K562 (cell line): ENCODE results near the gene OR2W3. TPM values are rescaled to one million over a fixed set of nuclear protein-coding genes. Genes with fewer than 3 reads are reported as not detected.

ENCODE experiments used
- BRF2 ChIP-seq: IDR thresholded peaks from 3 replicates; pipeline ENCODE4 v1.6.1; 2011; ENCODE audit warnings: borderline replicate concordance, mild to moderate bottlenecking; ENCODE audit not compliant: insufficient read length, insufficient read depth
- ETV5 ChIP-seq: sonication (generic); formaldehyde crosslinking; IDR thresholded peaks from 2 replicates; pipeline ENCODE4 v1.4.0; 2020; ENCODE audit warnings: low read depth, mild to moderate bottlenecking, missing genetic modification reagents
- GABPB2 ChIP-seq: fragments of 250-450 bp; sonication (Bioruptor Pico); conservative IDR thresholded peaks from 2 replicates; pipeline ENCODE4 v1.5.1; 2021; ENCODE audit warnings: mild to moderate bottlenecking
- GATAD2A ChIP-seq: fragments of 450-650 bp; IDR thresholded peaks from 2 replicates; pipeline ENCODE4 v1.6.1; 2017
- KHSRP ChIP-seq: fragments of 450-650 bp; IDR thresholded peaks from 2 replicates; pipeline ENCODE4 v1.6.1; 2017
- MED1 ChIP-seq: sonication (generic); formaldehyde crosslinking; IDR thresholded peaks from 2 replicates; pipeline ENCODE4 v1.8.1; 2023; ENCODE audit warnings: missing genetic modification reagents, borderline replicate concordance
- MTF1 ChIP-seq: fragments of 250-450 bp; sonication (Bioruptor Pico); IDR thresholded peaks from 2 replicates; pipeline ENCODE4 v1.9.0; 2021; ENCODE audit warnings: moderate library complexity, mild to moderate bottlenecking, inconsistent platforms, borderline replicate concordance
- NFRKB ChIP-seq: fragments of 450-650 bp; IDR thresholded peaks from 2 replicates; pipeline ENCODE4 v1.6.1; 2016; ENCODE audit warnings: low read depth
- NFXL1 ChIP-seq: fragments of 450-650 bp; formaldehyde crosslinking; IDR thresholded peaks from 2 replicates; pipeline ENCODE4 v1.4.0; 2021; ENCODE audit warnings: mild to moderate bottlenecking
- PHF8 ChIP-seq: fragments of 200-600 bp; sonication (generic); IDR thresholded peaks from 2 replicates; pipeline ENCODE4 v1.6.1; 2012; ENCODE audit warnings: mixed run types, mild to moderate bottlenecking, inconsistent platforms, low read length, moderate library complexity, borderline replicate concordance
- RFX5 ChIP-seq: IDR thresholded peaks from 2 replicates; pipeline ENCODE4 v1.6.1; 2011; ENCODE audit warnings: low read depth, mild to moderate bottlenecking, improper control_type of control experiment, low read length
- SUPT5H ChIP-seq: fragments of 450-650 bp; IDR thresholded peaks from 2 replicates; pipeline ENCODE4 v1.6.1; 2016
- TBP ChIP-seq: optimal IDR thresholded peaks from 2 replicates; pipeline ENCODE3; 2011; ENCODE audit warnings: low read depth, low read length, improper control_type of control experiment
- TCF3 ChIP-seq: sonication (generic); formaldehyde crosslinking; IDR thresholded peaks from 2 replicates; pipeline ENCODE4 v1.4.0; 2020; ENCODE audit warnings: mild to moderate bottlenecking, missing genetic modification reagents
- TFE3 ChIP-seq: fragments of 450-650 bp; formaldehyde crosslinking; IDR thresholded peaks from 2 replicates; pipeline ENCODE4 v1.4.0; 2020; ENCODE audit warnings: mild to moderate bottlenecking, mixed read lengths
- ZBTB1 ChIP-seq: sonication (generic); formaldehyde crosslinking; IDR thresholded peaks from 2 replicates; pipeline ENCODE4 v1.8.1; 2023; ENCODE audit warnings: missing genetic modification reagents, low read depth, mild to moderate bottlenecking, borderline replicate concordance
- ZC3H8 ChIP-seq: fragments of 450-650 bp; IDR thresholded peaks from 2 replicates; pipeline ENCODE4 v1.6.1; 2017
- ZNF121 ChIP-seq: sonication (generic); formaldehyde crosslinking; conservative IDR thresholded peaks from 2 replicates; pipeline ENCODE4 v1.8.0; 2022; ENCODE audit warnings: missing genetic modification reagents
- ZNF134 ChIP-seq: fragments of 250-450 bp; sonication (Bioruptor Pico); conservative IDR thresholded peaks from 2 replicates; pipeline ENCODE4 v1.4.0; 2020
- ZNF282 ChIP-seq: sonication (generic); formaldehyde crosslinking; IDR thresholded peaks from 2 replicates; pipeline ENCODE4 v1.8.1; 2023; ENCODE audit warnings: missing genetic modification reagents
- ZSCAN29 ChIP-seq: fragments of 450-650 bp; IDR thresholded peaks from 2 replicates; pipeline ENCODE4 v1.6.1; 2017
- polyA plus RNA-seq, 8 experiments: library from polyadenylated mRNA; depleted of rRNA in 4 of 8; stranded (reverse) in 5 of 8; unstranded in 3 of 8; fragments of >200 nt; fragmentation: Nextera tagmentation in 2 of 8; fragmentation: Illumina TruSeq in 1 of 8; extraction: Ambion mirVana in 2 of 8; extraction: Trizol in 1 of 8; gene quantifications; 2 replicates each; pipeline versions ENCODE4 v1.2.1 to v1.2.3, GENCODE V29; 2011 to 2014; ENCODE audit warnings: inconsistent platforms in 1 of 8, missing spikeins in 1 of 8
- total RNA-seq, 7 experiments: library from RNA; depleted of rRNA in 6 of 7; stranded (reverse); fragments of >200 nt in 6 of 7; fragmentation: Illumina TruSeq in 2 of 7; extraction: Trizol in 2 of 7; gene quantifications; 2 replicates each; pipeline versions ENCODE4 v1.2.1 to v1.2.3, GENCODE V29; 2011 to 2021; ENCODE audit warnings: low replicate concordance in 1 of 7
- TF ChIP-seq, protein P1 (sequence below): sonication (generic); formaldehyde crosslinking; IDR thresholded peaks from 2 replicates; pipeline ENCODE4 v1.8.1; 2022; ENCODE audit warnings: missing genetic modification reagents
- TF ChIP-seq, protein P2 (sequence below): IDR thresholded peaks from 2 replicates; pipeline ENCODE4 v1.6.1; 2011; ENCODE audit not compliant: insufficient read length; ENCODE audit errors: extremely low read depth
- TF ChIP-seq, protein P3 (sequence below): IDR thresholded peaks from 2 replicates; pipeline ENCODE4 v1.6.1; 2016; ENCODE audit warnings: missing genetic modification characterization, missing compliant biosample characterization

The OR2W3 gene
- total and polyA plus RNA-seq, 9 of the 15 experiments (the other 6 are each of a cell fraction or from before 2014, with no cell fraction given): 0.67 to 7.6 (median 3.7) TPM

GRCh38 chr1:247857069-247857984, 38.1 kb upstream of the OR2W3 start, which contains the start of gene TRIM58 (continued):
- peak; percentile 58; the same call in 1 of the 2 replicates for TF ChIP-seq GATAD2A
- peak; percentile 83 for TF ChIP-seq ZSCAN29
- TF ChIP-seq GABPB2: no peak
- TF ChIP-seq TCF3 (CRISPR knock-in tag): no peak; the same call in 1 of the 2 replicates
- TF ChIP-seq BRF2: no peak
- no peak for TF ChIP-seq MTF1 (CRISPR knock-in tag)
- TF ChIP-seq, protein P1, sequence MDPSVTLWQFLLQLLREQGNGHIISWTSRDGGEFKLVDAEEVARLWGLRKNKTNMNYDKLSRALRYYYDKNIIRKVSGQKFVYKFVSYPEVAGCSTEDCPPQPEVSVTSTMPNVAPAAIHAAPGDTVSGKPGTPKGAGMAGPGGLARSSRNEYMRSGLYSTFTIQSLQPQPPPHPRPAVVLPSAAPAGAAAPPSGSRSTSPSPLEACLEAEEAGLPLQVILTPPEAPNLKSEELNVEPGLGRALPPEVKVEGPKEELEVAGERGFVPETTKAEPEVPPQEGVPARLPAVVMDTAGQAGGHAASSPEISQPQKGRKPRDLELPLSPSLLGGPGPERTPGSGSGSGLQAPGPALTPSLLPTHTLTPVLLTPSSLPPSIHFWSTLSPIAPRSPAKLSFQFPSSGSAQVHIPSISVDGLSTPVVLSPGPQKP: no peak
- TF ChIP-seq ZNF134 (CRISPR knock-in tag): no peak
- no peak for TF ChIP-seq NFXL1 (CRISPR knock-in tag)
- TF ChIP-seq RFX5: 0 out of 2 replicates have a peak, but pooled peaks have one; percentile 10
- peak; percentile 93 for TF ChIP-seq PHF8
- TF ChIP-seq NFRKB: no peak
- no peak; the same call in 1 of the 2 replicates for TF ChIP-seq ETV5 (CRISPR knock-in tag)
- TF ChIP-seq, protein P2, sequence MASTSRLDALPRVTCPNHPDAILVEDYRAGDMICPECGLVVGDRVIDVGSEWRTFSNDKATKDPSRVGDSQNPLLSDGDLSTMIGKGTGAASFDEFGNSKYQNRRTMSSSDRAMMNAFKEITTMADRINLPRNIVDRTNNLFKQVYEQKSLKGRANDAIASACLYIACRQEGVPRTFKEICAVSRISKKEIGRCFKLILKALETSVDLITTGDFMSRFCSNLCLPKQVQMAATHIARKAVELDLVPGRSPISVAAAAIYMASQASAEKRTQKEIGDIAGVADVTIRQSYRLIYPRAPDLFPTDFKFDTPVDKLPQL: no peak
- TF ChIP-seq TBP: peak; percentile 70
- TF ChIP-seq ZC3H8: no peak
- TF ChIP-seq MED1 (CRISPR knock-in tag): no peak
- TF ChIP-seq KHSRP: no peak
- TF ChIP-seq, protein P3, sequence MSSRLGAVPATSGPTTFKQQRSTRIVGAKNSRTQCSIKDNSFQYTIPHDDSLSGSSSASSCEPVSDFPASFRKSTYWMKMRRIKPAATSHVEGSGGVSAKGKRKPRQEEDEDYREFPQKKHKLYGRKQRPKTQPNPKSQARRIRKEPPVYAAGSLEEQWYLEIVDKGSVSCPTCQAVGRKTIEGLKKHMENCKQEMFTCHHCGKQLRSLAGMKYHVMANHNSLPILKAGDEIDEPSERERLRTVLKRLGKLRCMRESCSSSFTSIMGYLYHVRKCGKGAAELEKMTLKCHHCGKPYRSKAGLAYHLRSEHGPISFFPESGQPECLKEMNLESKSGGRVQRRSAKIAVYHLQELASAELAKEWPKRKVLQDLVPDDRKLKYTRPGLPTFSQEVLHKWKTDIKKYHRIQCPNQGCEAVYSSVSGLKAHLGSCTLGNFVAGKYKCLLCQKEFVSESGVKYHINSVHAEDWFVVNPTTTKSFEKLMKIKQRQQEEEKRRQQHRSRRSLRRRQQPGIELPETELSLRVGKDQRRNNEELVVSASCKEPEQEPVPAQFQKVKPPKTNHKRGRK (tag): no peak
- TF ChIP-seq ZBTB1 (CRISPR knock-in tag): peak; percentile 67; the same call in 1 of the 2 replicates
- TF ChIP-seq ZNF282 (CRISPR knock-in tag): peak; percentile 29; the same call in 1 of the 2 replicates
- TF ChIP-seq TFE3 (CRISPR knock-in tag): no peak
- peak; percentile 78 for TF ChIP-seq SUPT5H
- TF ChIP-seq ZNF121: no peak
